Neural progenitor cell (in vitro differentiated cells): ENCODE data around the gene COA6.

ENCODE experiments used
- CTCF ChIP-seq: fragments of 200-600 bp; sonication (generic); IDR thresholded peaks from 2 replicates; pipeline ENCODE4 v1.5.1; 2017; ENCODE audit warnings: antibody characterized with exemption, mild to moderate bottlenecking
- EZH2 ChIP-seq: fragments of 200-600 bp; sonication (generic); IDR thresholded peaks from 2 replicates; pipeline ENCODE4 v1.6.1; 2017; ENCODE audit warnings: antibody characterized with exemption, mild to moderate bottlenecking, moderate library complexity

DNA sequence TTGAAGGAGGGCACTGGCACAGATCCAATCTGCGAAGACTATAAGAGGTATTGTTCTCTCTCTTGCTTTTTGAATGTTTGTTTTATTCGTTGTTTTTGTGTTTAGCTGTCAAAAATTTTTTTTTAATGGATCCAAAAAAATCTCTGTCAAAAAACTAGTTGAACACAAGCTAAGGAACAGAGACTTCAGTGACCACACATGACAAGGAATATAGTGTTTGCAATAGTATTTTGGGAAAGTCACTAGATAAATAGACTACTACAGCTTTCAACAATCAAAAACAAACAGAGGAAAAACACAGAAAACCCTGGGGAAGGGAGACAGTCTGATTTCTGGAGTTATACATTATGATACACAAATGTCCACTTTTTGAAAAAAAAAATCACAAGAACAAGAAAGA is 36.9 kb upstream of the COA6 start:
- TF ChIP-seq CTCF (no peak), EZH2 (no peak)
